GM18861 (cell line): ENCODE measurements around the gene AMOTL1.

Source experiments
- ATAC-seq: cut with Tn5 transposase; IDR thresholded peaks from one replicate; pipeline ENCODE4 v1.9.1; 2021; ENCODE audit not compliant: unreplicated experiment

Gene AMOTL1

GRCh38 chr11:94767701-94768601, at the start of gene AMOTL1:
Gene AMOTL1, plus strand, starts transcription at chr11:94768356. Its CDS starts 156 bp downstream, at chr11:94768512.
- peak; percentile 88 for ATAC-seq

GRCh38 chr11:94719876-94720275, 48.3 kb upstream of the AMOTL1 start:
- ATAC-seq = no peak

GRCh38 chr11:94721565-94722292, 46.4 kb upstream of the AMOTL1 start:
- no peak for ATAC-seq

GRCh38 chr11:94722735-94723134, 45.4 kb upstream of the AMOTL1 start:
- ATAC-seq = no peak

GRCh38 chr11:94725097-94725496, 43.1 kb upstream of the AMOTL1 start:
- ATAC-seq = no peak

GRCh38 chr11:94727819-94728218, 40.3 kb upstream of the AMOTL1 start:
- ATAC-seq = no peak

GRCh38 chr11:94728541-94728940, 39.6 kb upstream of the AMOTL1 start:
- no peak for ATAC-seq

- no peak for ATAC-seq
Observed at GRCh38 chr11:94728966-94729751, 39.0 kb upstream of the AMOTL1 start.

GRCh38 chr11:94730153-94730552, 38.0 kb upstream of the AMOTL1 start:
- no peak for ATAC-seq

- ATAC-seq = no peak
Observed at GRCh38 chr11:94731880-94732601, 36.1 kb upstream of the AMOTL1 start.

- no peak for ATAC-seq
Observed at GRCh38 chr11:94732617-94733281, 35.4 kb upstream of the AMOTL1 start.

- no peak for ATAC-seq
Observed at GRCh38 chr11:94734563-94735275, 33.4 kb upstream of the AMOTL1 start.

GRCh38 chr11:94735907-94736306, 32.2 kb upstream of the AMOTL1 start:
- ATAC-seq = no peak

- no peak for ATAC-seq
Observed at GRCh38 chr11:94737171-94737611, 31.0 kb upstream of the AMOTL1 start.

GRCh38 chr11:94738746-94739145, 29.4 kb upstream of the AMOTL1 start:
- ATAC-seq = no peak

GRCh38 chr11:94739331-94739730, 28.8 kb upstream of the AMOTL1 start:
- ATAC-seq = no peak

GRCh38 chr11:94740083-94741021, 27.8 kb upstream of the AMOTL1 start:
- ATAC-seq = no peak

GRCh38 chr11:94741022-94741679, 27.0 kb upstream of the AMOTL1 start:
- peak; percentile 80 for ATAC-seq
